Neural progenitor cell (in vitro differentiated cells): ENCODE data around the gene ARID4B.

Experiments
- EZH2 ChIP-seq: fragments of 200-600 bp; sonication (generic); IDR thresholded peaks from 2 replicates; pipeline ENCODE4 v1.6.1; 2017; ENCODE audit warnings: antibody characterized with exemption, mild to moderate bottlenecking, moderate library complexity
- TF ChIP-seq, protein P1 (sequence below): fragments of 200-600 bp; sonication (generic); IDR thresholded peaks from 2 replicates; pipeline ENCODE4 v1.5.1; 2017; ENCODE audit warnings: antibody characterized with exemption, mild to moderate bottlenecking

DNA sequence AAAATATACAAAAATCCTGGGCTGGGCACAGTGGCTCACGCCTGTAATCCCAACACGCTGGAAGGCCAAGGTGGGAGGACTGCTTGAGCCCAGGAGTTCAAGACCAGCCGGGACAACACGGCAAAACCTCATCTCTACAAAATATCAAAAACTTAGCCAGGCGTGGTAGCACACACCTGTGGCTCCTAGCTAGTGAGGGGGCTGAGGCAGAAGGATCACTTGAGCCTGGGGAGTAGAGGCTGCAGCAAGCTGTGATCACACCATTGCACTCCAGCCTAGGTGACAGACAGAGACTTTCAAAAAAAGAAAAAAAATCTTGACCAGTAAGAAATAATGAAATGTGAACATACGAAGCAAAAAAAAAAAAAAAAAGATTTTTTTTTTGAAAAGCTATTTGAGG lies 52.1 kb downstream of the ARID4B start:
- TF ChIP-seq, protein P1, sequence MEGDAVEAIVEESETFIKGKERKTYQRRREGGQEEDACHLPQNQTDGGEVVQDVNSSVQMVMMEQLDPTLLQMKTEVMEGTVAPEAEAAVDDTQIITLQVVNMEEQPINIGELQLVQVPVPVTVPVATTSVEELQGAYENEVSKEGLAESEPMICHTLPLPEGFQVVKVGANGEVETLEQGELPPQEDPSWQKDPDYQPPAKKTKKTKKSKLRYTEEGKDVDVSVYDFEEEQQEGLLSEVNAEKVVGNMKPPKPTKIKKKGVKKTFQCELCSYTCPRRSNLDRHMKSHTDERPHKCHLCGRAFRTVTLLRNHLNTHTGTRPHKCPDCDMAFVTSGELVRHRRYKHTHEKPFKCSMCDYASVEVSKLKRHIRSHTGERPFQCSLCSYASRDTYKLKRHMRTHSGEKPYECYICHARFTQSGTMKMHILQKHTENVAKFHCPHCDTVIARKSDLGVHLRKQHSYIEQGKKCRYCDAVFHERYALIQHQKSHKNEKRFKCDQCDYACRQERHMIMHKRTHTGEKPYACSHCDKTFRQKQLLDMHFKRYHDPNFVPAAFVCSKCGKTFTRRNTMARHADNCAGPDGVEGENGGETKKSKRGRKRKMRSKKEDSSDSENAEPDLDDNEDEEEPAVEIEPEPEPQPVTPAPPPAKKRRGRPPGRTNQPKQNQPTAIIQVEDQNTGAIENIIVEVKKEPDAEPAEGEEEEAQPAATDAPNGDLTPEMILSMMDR = no peak
- TF ChIP-seq EZH2 = no peak
